Measurements from ENCODE around the gene LELP1.

The LELP1 gene

DNA sequence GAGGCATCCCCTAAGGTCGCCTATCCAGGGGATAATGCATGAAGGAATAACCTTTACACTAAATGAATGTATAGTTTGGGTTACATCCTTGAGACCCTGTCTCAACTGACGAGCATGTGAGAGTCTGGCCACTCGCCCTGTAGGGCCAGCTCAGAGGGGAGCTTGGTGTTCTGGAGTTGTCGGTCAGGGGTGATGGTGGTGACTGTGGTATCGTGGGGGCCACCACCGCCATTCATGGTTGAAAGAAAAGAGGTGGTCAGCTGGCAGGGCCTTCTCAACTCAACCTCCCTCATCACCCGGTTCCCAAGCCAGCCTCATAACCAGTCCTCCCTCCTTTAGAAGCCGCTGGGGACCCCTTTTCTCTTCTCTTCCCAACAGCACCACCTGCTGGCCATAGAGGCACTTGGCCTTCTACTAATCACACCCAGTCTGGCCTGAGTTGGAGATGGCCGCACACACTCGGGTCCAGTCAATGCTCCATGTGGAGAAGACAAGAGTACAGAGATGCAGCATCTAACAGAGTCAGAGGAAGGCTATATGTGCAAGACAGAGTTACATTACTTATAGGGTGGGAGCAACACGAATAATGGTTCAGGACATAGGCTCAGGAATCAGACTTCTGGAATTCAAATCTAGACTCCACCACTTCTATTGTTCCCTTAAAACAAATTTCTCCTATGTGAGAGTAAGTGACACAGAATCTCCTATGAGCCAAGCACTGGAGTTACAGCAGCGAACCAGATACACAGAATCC, 26.0 kb downstream of the LELP1 start:
- DNase-seq: peak in 1 of 2 donors; percentile 8

DNA sequence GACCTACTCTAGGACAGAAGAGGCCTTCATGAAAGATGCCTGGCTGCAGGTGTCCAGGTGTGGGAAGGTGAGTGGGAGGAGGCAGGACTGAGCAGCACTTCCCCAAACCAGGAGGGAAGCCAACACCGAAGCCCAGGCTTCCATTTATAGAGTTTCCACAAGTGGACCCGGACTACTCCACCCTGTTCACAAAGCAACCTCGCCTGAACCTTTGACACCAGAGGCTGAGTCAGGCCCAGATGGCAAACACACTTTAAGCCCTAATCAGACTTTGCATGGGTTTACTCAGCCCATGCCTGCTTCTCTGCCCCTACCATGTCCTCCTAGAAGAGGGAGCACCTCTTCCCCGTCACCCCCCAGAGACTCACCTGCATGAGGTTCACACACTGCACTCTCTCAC, 28.1 kb downstream of the LELP1 start:
- DNase-seq: no peak

DNA sequence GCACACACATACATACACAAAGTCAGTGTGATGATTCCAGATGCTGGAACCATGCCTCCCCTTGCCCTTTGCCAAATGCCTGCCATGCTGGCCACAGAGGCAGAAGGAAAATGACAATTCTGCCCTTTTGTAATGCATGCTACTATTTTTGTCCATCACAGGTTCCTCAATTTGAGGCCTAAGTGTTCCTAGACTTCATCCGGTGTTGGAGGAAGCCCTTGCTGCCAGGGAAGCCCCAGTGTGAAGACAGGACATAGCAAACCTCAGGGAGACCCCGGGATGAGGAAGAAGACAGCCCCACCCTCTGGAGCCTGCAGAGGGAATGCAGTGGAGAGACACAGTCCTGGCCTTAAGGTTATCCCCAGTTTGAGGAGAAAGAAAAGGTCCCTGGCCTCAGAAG, 28.6 kb downstream of the LELP1 start:
- no peak for DNase-seq

DNA sequence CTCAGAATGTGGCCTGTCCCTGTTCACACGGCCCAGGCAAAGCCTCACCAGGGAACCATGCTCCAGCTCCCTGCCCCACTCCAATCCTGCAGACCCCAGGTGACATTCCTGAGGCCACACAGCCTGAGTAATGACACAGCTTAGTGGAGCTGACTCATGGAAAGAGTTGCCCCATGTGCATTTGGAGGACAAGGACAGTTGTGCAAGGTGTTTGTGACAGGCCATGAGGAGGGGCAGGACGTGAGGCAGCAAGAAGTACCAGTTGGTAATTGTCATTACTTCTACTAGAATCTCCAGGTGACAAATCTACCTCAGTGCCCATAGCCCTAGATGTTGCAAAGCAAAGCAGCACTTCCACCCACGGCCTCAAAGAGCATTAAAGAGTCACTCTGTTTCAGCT, 29.3 kb downstream of the LELP1 start:
- DNase-seq: no peak

DNA sequence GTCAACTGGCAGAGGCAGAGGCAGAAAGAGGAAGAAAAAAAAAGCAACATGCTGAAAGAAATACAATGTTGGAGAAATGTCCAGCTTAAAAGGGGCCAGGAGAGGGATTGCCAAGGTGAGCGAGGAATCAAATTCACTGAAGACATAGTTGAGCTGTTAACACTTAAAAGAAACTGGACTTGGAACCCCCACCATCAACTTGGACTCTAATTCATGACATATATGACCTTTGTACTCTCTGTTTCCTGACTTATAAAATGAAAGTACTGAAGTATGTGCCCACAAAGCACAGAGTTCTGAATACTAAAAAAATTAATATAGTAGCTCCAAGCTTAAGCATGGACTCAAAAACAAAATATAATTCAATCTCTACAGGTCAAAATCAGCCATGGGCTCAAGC, 30.2 kb downstream of the LELP1 start:
- no peak for DNase-seq

DNA sequence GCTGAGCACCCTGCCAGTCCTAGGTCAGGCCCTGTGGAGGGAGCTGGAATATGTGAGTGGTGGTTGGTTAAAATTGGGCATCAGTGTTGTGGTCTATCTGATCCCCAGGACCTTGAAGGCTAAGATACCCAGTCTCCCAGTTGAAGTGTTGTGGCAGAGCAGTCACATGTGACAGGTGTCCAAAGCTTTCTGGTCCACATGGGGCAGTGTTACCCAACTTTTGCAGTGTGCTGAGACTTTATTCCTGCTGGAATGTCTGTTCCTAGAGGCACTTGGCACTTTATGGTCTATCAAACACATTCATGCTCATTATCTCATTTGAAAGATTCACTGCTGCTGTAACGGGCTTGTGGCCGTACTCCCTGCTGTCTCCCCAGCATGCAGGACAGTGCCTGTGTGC, 35.3 kb downstream of the LELP1 start:
- DNase-seq: no peak

DNA sequence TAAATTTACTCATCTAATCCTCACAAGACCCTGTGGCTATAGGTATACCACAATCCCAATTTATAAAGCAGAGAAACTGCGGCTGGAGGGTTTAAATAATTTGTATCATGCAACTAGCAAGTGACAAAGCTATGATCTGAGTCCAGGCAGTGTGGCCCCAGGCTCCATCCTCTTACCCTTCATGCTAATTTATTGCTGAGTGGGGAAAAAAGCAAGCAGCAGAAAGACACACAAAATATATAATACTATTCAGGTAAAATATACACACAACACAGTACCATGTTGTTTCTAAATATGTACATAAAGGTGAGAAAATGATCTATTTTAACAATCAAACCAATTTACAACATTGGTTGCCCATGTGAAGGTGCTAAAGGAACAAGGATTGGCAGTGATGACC, 38.9 kb downstream of the LELP1 start:
- DNase-seq: no peak

DNA sequence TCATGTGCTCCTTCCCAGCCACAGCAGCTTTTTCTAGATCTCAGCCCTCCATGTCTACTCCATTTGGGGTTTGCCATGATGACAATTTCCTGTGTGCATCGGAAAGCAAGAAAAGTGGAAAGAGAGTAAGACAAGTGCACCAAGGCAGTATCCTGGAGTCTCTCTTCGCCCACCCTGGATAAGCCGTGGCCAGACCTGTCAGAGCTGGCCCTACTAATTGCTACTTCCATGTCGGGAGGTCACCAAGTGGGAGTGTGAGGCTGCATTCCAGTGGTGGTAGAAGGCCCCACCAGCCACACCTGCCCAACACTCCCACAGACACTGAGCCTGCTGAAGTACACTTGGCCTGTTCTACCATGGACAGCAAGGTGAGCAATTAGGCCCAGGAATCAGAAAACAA, 42.2 kb downstream of the LELP1 start:
- DNase-seq: no peak

DNA sequence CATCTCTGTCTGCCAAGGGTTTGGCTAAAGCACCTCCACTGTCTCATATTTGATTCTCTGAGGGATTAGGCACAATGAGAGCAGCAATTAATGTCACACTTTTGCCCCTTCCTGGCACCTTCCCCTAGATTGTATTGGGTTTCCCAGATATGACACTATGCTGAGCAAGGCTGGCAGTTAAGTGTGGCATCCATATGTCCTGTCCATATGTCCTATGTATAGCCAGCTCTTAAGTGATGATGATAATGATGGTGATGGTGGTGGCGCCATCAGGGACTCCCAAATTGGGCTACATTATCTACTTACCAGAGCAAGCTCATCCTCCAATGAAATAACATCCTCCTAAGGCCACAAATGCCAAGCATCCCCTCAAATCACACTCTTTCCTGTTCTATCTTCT, 42.8 kb downstream of the LELP1 start:
- DNase-seq: no peak

DNA sequence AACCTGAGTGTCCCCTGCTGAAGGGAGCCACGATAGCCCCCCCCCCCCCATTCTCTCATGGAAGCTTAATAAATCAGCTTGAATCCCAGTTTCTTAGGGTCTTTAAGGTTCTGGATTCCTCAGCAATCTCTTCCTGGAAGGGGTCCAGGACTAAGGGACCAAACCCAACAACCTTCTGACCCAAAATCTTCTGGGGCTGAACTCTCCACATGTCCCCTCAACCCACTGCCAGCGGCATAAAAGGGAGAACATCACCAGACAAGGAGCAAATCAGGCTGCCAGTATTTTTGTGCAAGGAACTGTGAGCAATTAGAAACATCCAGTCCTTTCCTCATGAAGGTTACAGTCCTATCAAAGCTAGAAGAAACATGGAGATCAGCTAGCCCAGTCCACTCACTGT, 43.6 kb downstream of the LELP1 start:
- no peak for DNase-seq

DNA sequence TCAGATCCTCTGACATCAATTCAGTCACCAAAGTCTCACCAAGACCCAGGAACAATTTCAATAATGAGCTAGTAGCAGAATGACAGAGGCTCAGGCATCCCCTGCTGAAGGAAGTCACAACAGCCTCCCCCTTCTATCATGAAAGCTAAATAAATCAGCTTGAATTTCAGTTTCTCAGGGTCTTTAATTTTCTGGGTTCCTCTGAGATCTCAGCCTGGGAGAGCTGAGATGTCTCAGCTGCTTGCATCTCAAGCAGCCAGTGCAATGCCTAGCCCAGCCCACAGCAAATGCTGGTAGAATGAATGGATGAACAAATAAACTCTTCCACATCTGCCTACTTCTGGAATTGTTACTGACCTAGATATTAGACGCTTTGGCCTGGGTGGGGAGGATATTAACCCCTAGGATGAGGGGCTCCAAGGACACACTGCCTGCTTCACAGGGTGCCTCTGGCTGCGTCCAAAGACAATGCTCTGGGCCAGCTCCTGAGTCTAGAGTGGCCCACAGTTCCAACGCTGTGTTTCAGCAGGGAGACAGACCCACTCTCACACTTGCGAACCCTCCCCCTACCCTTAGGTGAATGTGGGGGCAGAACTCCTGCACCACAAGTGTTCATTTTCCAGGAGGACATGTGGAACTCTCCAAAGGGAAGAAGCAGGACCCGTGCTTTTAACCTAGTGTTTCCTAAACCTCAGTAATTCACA, 45.1 kb downstream of the LELP1 start:
- DNase-seq: no peak

DNA sequence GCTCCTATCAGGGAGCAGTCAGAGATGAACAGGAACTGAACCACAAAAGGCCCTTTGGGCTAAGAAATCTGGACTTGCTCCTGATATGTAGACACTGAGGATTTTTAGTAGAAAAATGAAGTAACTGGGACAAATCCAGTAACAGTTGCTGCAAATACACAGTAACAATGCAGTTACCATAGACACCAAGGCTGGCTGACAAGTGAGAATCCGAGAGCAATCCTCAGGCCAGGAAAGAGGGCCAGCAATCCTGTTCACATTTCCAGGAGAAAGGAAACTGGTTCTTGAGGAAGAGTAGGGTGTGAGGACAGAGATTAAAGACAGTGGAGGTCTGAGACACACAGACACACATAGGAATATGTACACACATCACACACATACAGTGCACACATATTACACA, 46.9 kb downstream of the LELP1 start:
- no peak for DNase-seq

DNA sequence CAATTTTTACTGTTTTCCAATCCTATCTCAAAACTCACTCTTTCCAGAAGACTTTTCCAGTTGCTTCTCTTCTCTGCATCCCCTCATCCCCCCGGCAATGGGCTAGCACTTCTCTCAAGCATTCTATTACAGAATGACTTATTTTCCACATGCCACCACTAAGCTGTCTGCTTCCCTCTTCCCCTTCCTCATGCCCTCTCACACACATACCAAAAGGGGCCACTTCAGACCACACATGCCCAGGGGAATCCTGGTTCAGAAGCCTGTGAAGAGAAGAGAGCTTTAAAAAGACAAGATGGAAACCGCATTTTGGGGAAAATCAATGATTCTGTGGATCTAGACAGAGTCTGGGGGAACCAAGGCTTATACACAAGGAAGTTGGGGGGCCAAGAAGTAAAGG, 47.9 kb downstream of the LELP1 start:
- DNase-seq: no peak

DNA sequence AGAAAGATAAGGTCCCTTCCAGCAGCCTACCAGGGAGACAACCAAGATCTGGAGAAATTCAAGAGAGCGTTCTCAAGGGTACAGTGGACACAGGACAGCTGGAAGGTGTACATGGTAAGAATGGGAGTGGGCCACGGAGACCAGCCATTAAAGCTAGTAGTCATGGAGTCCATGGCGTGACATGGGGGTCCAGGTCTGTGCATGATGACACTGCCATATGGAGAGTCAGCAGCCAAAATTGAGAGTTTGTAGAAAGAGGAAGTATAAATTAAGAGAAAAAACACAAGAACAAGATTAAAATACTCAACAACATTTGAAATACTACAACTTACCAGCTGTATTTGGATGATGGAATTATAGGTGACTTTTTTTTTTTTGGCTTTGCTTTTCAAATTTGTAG, 48.3 kb downstream of the LELP1 start:
- DNase-seq: no peak

DNA sequence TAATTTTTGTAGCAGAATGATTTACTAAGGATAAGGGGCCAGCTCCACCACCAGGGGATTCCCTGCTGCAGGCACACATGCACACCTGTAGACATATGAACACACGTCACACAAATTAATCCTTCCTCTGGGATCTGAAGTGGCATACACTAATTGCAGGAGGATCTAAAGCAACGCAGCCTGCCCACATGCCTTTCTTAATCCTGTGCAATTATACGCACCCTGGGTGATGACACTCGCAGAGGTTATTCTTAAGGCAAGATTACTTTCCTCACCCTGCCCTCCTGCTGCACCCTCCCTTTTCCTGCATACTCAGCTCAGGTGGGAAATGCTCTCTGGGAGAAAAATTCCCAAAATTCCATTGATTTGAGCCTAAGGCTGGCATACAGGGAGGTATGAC, 48.8 kb downstream of the LELP1 start:
- DNase-seq: no peak

DNA sequence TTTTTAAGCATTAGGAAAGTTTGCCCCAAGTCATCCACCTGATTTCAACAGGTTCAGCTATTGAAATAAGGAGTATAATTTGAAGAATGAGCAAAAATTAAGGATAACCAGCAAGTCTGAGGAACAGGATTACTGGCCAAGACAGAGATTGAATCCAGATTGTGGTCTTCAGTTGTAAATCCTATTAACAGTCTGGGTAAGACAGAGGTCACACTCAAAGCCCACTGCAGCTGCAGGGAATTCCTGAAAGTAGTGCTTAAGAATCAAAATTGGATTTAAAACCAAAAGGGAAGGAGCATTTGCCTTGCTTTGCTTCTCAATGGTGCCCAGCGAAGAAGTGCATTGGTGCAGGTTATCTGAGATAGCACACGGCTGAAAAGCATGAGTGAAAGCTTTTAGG, 49.8 kb downstream of the LELP1 start:
- no peak for DNase-seq

DNA sequence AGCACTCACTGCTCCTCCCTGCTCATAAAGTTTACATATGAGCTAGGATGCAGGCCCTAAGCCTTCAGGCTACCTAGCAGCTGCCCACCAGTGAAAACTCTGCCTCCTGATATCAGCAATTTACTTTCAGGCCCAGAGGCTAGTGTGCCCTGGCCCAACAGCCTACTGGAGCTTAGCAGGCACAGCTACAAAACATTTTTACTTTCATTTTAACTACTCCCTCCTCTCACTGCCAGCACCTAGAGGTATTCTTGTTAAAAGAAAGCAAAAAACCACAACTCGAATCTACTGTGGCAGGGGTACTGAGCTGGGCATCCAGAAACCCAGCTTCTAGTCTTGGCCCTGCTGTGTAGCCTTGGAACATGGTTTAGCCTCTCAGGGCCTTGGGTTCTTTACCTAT, 50.5 kb downstream of the LELP1 start:
- DNase-seq: no peak
